Body of pancreas (tissue), 4 donors: Measurements from ENCODE around the gene OR10J4. TPM values are rescaled to one million over a fixed set of nuclear protein-coding genes. Genes with fewer than 3 reads are reported as not detected.

Source experiments
- ATAC-seq: fragments of 150-250 bp; one replicate; pipeline ENCODE4 v1.9.1; 2016
- DNase-seq, 4 donors: peaks; one replicate each; pipeline ENCODE4 v3.0.0-alpha.2; 2019
- H3K27ac ChIP-seq, 4 donors: fragments of 200-600 bp; sonication (generic); 1 replicate in 3 of 4; 2 replicates in 1 of 4; pipeline versions ENCODE4 v1.5.1 to v1.6.1; 2016 to 2019; ENCODE audit warnings: mild to moderate bottlenecking in 1 of 4, mixed read lengths in 1 of 4, moderate library complexity in 1 of 4
- H3K27me3 ChIP-seq, 2 donors: fragments of 200-600 bp; sonication (generic); one replicate each; pipeline ENCODE4 v1.6.0; 2016; ENCODE audit warnings: mild to moderate bottlenecking in 1 of 2
- H3K36me3 ChIP-seq, 2 donors: fragments of 200-600 bp; sonication (generic); replicated peaks in 1 of 2; 2 replicates each; pipeline ENCODE4 v1.5.1; 2016; ENCODE audit warnings: low read depth in 2 of 2; ENCODE audit not compliant: insufficient read depth in 1 of 2
- H3K4me1 ChIP-seq: fragments of 200-600 bp; sonication (generic); one replicate; pipeline ENCODE4 v1.6.0; 2016
- H3K4me3 ChIP-seq, 2 donors: fragments of 200-600 bp; sonication (generic); 1 replicate in 1 of 2; 2 replicates in 1 of 2; pipeline ENCODE4 v1.5.1; 2016 to 2019
- H3K9me3 ChIP-seq, 3 donors: fragments of 200-600 bp; sonication (generic); 1 replicate in 2 of 3; 2 replicates in 1 of 3; pipeline ENCODE4 v1.5.1; 2016
- POLR2A ChIP-seq, 3 donors: fragments of 450-650 bp; IDR thresholded peaks; one replicate each; pipeline ENCODE4 v1.6.1; 2016; ENCODE audit warnings: antibody characterized with exemption in 3 of 3, mild to moderate bottlenecking in 2 of 3
- WGBS, 2 donors: methylation state at CpG; one replicate each; pipeline ENCODE4 v1.1.5; 2017; 5-methylcytosine and 5-hydroxymethylcytosine counted together
- intact Hi-C: fragments of 100-400 bp; cut with DNase I; formaldehyde crosslinking; loops from one replicate; pipeline ENCODE4 v1.15.1; 2023
- total RNA-seq, 2 donors: library from RNA; depleted of rRNA; stranded (reverse); fragments of >200 nt; gene quantifications; one replicate each; pipeline ENCODE4 v1.1.0, GENCODE V29; 2016
- TF ChIP-seq, protein P1 (sequence below), 7 experiments: fragments of 450-650 bp in 4 of 7; fragments of 200-600 bp in 3 of 7; sonication (generic) in 3 of 7; IDR thresholded peaks; one replicate each; pipeline ENCODE4 v1.5.1; 2016 to 2019; ENCODE audit warnings: antibody characterized with exemption in 7 of 7

OR10J4 gene
- total RNA-seq, 2 donors from 2014 or later, result not detected

DNA sequence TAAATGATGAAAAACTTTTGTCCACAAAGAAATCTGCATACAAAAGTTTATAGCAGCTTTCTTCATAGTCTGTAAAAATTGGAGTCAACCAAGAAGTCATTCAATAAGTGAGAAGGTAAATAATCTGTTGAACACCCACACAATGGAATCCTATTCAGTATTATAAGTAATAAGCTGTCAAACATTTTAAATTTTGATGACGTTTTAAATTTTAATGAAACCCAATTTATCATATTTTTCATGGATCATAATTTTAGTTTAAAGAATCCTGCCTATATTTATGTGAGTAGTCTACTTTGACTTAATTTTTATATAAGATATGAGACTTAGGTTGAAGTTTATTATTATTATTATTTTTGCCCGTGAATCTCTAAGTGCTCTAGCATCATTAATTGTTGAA, 27.5 kb downstream of the OR10J4 start:
- Histone ChIP-seq H3K4me1 (no peaks in the 10 kb centered on the region), H3K27ac (no peak overlapping the region), H3K4me3 (no peak overlapping the region), H3K27me3 (no peaks in the 10 kb centered on the region), H3K36me3 (no peaks in the 10 kb centered on the region), H3K9me3 (no peaks in the 10 kb centered on the region)
- ATAC-seq (no peak), DNase-seq (no peak)
- intact Hi-C loops, result no loop called here
- 53 to 59% methylated on average over 2 of the region's 2 CpGs for WGBS, 2 donors
- no peak for TF ChIP-seq POLR2A (IDR thresholded peaks at IDR 0.05)
- TF ChIP-seq, protein P1, sequence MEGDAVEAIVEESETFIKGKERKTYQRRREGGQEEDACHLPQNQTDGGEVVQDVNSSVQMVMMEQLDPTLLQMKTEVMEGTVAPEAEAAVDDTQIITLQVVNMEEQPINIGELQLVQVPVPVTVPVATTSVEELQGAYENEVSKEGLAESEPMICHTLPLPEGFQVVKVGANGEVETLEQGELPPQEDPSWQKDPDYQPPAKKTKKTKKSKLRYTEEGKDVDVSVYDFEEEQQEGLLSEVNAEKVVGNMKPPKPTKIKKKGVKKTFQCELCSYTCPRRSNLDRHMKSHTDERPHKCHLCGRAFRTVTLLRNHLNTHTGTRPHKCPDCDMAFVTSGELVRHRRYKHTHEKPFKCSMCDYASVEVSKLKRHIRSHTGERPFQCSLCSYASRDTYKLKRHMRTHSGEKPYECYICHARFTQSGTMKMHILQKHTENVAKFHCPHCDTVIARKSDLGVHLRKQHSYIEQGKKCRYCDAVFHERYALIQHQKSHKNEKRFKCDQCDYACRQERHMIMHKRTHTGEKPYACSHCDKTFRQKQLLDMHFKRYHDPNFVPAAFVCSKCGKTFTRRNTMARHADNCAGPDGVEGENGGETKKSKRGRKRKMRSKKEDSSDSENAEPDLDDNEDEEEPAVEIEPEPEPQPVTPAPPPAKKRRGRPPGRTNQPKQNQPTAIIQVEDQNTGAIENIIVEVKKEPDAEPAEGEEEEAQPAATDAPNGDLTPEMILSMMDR (IDR thresholded peaks at IDR 0.05), result no peak

DNA sequence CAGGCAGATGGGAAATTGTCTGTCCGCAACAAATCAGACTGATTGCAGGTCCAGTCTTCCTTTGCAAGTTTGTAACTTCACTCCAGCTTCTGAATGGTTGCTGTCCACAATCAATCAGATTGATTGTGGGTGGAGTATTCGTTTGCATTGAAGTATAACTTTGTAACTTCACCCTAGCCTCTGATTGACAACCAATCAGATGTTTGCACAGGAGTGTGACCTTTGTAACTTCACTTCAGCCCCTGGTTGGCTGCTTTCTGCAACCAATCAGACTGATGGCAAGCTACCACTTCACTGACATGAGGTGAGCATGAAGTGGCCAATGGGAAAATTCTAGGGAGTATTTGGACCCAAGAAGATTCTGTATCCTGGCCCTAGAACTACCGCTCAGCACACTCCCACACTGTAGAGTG, 33.2 kb downstream of the OR10J4 start:
- no peaks in the 10 kb centered on the region for H3K4me1 ChIP-seq
- TF ChIP-seq, protein P1 (IDR thresholded peaks at IDR 0.05), result no peak
- TF ChIP-seq POLR2A (IDR thresholded peaks at IDR 0.05), result no peak
- H3K36me3 ChIP-seq, result no peaks in the 10 kb centered on the region
- 62 to 64% methylated on average over 3 of the region's 3 CpGs for WGBS, 2 donors
- H3K4me3 ChIP-seq, result no peak overlapping the region
- H3K27ac ChIP-seq, result no peak overlapping the region
- intact Hi-C loops, result no loop called here
- H3K9me3 ChIP-seq, result no peaks in the 10 kb centered on the region
- DNase-seq (no peak), ATAC-seq (no peak)
- no peaks in the 10 kb centered on the region for H3K27me3 ChIP-seq

DNA sequence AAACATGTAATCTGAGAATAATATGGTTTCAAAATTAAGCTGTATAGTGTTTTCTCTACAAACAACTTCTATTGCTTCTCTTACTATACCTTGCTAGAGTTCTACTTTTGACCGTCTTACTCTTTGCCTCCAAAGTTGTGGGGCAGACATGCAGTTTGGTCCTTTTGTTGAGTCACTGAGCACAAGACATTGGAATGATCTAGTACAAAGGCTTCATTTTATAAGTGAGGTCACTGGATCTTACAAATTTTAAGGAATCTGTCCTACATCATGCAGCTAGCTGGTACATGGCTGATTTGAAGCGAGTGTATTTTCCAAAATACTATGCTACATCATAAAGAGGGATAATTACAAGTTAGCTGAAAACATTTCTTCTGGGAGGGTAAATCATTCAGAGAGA, 36.3 kb downstream of the OR10J4 start:
- Histone ChIP-seq H3K27ac (no peak overlapping the region), H3K27me3 (no peaks in the 10 kb centered on the region), H3K4me3 (no peak overlapping the region), H3K36me3 (no peaks in the 10 kb centered on the region), H3K9me3 (no peaks in the 10 kb centered on the region), H3K4me1 (no peaks in the 10 kb centered on the region)
- intact Hi-C loops, result no loop called here
- no peak for ATAC-seq
- no peak for DNase-seq
- TF ChIP-seq POLR2A (IDR thresholded peaks at IDR 0.05), result no peak
- TF ChIP-seq, protein P1 (IDR thresholded peaks at IDR 0.05), result no peak
- WGBS, 2 donors, result 85 to 99% methylated on average over 2 of the region's 2 CpGs

DNA sequence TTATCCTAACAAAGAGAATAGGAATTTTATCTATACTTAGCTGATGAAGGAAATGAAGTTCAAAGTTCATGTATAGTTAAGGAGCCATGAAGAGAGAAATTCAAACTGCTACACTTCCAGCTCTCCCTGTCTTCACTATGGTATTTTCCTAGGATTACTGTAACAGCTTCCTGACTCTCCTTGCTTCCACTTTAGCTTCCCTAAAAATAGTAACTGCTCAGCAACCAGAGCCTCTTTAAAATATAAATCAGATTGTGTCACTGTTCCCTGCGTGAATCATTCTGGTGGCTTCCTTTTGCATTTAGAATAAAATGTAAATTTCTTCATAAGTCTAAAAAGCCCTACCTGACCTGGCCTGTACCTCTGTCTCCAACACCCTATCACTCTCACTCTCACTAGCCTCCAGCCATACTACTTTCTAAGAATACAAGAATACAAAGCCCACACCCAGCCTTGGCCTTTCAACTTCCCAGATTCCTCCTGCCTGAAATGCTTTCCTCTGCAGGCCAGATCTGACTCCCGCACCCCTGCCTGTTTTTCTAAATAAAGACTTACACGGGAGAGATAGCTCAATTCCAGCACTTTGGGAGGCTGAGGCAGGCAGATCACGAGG, 38.0 kb downstream of the OR10J4 start:
- WGBS, 2 donors, result 62 to 64% methylated on average over 3 to 4 of the region's 4 CpGs
- Histone ChIP-seq H3K9me3 (no peaks in the 10 kb centered on the region), H3K4me3 (no peak overlapping the region), H3K4me1 (no peaks in the 10 kb centered on the region), H3K27me3 (no peaks in the 10 kb centered on the region), H3K27ac (no peak overlapping the region), H3K36me3 (no peaks in the 10 kb centered on the region)
- TF ChIP-seq POLR2A (IDR thresholded peaks at IDR 0.05), result no peak
- TF ChIP-seq, protein P1 (IDR thresholded peaks at IDR 0.05), result no peak
- intact Hi-C loops, result no loop called here
- ATAC-seq, result no peak
- DNase-seq, result no peak

DNA sequence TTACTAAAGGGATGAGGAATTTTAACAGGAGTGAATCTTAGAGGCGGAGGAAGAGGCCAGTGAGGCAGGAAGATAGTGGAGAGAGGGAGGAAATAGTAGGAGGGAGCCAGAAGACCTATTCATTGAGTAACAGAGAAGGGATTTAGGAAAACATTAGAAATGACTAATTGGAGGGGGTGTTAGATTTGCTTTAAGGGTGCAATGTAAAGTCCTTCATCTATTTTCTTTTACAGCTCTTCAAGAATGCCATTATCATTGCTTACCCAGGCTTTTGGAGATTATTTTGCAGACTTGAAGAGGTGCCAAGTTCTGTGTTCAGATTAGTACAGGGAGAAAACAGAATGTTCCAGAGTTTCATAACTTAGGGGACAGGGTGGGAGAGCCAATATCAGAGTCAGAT, 41.3 kb downstream of the OR10J4 start:
- DNase-seq (no peak), ATAC-seq (no peak)
- Histone ChIP-seq H3K27me3 (no peaks in the 10 kb centered on the region), H3K9me3 (no peaks in the 10 kb centered on the region), H3K4me3 (no peak overlapping the region), H3K4me1 (no peaks in the 10 kb centered on the region), H3K36me3 (no peaks in the 10 kb centered on the region), H3K27ac (no peak overlapping the region)
- TF ChIP-seq, protein P1 (IDR thresholded peaks at IDR 0.05), result no peak
- TF ChIP-seq POLR2A (IDR thresholded peaks at IDR 0.05), result no peak
- 71 to 78% methylated on average over 1 of the region's 1 CpG for WGBS, 2 donors
- intact Hi-C loops, result no loop called here
